ENCODE data around the gene HTATSF1.

Gene HTATSF1

DNA sequence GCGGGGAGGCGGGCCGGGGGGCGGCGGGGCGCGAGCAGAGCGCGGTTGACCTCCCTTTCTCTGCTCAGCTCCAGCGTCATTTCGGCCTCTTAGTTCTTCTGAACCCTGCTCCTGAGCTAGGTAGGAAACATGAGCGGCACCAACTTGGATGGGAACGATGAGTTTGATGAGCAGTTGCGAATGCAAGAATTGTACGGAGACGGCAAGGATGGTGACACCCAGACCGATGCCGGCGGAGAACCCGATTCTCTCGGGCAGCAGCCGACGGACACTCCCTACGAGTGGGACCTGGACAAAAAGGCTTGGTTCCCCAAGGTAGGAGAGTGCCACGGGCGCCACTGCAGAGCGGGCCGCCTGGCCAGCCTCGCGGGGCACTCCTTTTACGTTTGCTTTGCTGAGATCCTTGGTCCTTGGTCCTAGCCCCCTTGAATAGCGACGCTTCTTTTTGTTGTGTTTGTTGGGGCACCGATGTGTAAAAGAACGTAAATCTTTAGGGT, at the start of gene HTATSF1:
Gene HTATSF1 (plus strand): TSS at position 37 of the 497 bp plus-strand sequence. CDS start 93 bp downstream, at position 130.
- peak within 1 kb of the TSS; percentile 94 for H3K4me3 ChIP-seq (ENCODE audit: low read length)
- H3K9ac ChIP-seq (ENCODE audit: low read length) = peak within 1 kb of the TSS; percentile 90
- H3K4me1 ChIP-seq (ENCODE audit: control insufficient read depth, insufficient read depth, low read length) = no peaks in the 10 kb centered on the region
- DNase-seq (ENCODE audit: low read depth) = no peak
- H3K9me3 ChIP-seq (ENCODE audit: control insufficient read depth, low read length) = no peaks in the 10 kb centered on the region
- peaks cover 8% of the 10 kb centered on the region for H3K27me3 ChIP-seq (replicated peaks; ENCODE audit: control insufficient read depth, insufficient read depth, low read length)
- peaks cover 25% of the 10 kb centered on the region for H3K36me3 ChIP-seq (ENCODE audit: control insufficient read depth, insufficient read depth, low read length, severe bottlenecking)

DNA sequence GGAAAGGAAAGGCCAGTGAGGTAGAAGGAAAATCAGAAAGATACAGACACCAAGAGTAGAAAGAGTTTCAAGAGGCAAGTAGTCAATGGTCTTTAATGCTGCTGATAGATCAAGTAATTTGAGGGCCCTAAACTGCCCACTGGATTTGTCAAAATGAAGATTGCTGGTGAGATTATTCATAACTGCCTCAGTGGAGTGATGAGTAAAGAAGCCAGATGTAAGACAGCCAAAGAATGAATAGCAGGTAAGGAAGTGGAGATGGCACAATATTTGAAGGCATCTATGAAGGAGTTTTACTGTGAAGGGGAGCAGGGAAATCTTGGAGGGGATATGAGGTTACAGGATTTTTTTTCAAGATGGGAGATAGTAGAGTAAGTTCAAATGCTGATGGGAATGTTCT, 49.4 kb upstream of the HTATSF1 start:
- Histone ChIP-seq H3K9me3 (ENCODE audit: control insufficient read depth, low read length) (peaks cover 4% of the 10 kb centered on the region), H3K27me3 (replicated peaks; ENCODE audit: control insufficient read depth, insufficient read depth, low read length) (peaks cover 4% of the 10 kb centered on the region), H3K4me1 (ENCODE audit: control insufficient read depth, insufficient read depth, low read length) (peaks cover 11% of the 10 kb centered on the region), H3K4me3 (ENCODE audit: low read length) (no peak overlapping the region), H3K36me3 (ENCODE audit: control insufficient read depth, insufficient read depth, low read length, severe bottlenecking) (no peaks in the 10 kb centered on the region), H3K9ac (ENCODE audit: low read length) (no peak overlapping the region)
- no peak for DNase-seq (ENCODE audit: low read depth)

- no peak overlapping the region for H3K9ac ChIP-seq (ENCODE audit: low read length)
- H3K9me3 ChIP-seq (ENCODE audit: control insufficient read depth, low read length) = peaks cover 4% of the 10 kb centered on the region
- H3K27me3 ChIP-seq (replicated peaks; ENCODE audit: control insufficient read depth, insufficient read depth, low read length) = peaks cover 4% of the 10 kb centered on the region
- peaks cover 11% of the 10 kb centered on the region for H3K4me1 ChIP-seq (ENCODE audit: control insufficient read depth, insufficient read depth, low read length)
- no peaks in the 10 kb centered on the region for H3K36me3 ChIP-seq (ENCODE audit: control insufficient read depth, insufficient read depth, low read length, severe bottlenecking)
- DNase-seq (ENCODE audit: low read depth) = no peak
- H3K4me3 ChIP-seq (ENCODE audit: low read length) = no peak overlapping the region
These were observed 47.2 kb upstream of the HTATSF1 start for GRCh38 chrX:136450050-136450830.

- Histone ChIP-seq H3K4me3 (ENCODE audit: low read length) (no peak overlapping the region), H3K9me3 (ENCODE audit: control insufficient read depth, low read length) (peaks cover 4% of the 10 kb centered on the region), H3K27me3 (replicated peaks; ENCODE audit: control insufficient read depth, insufficient read depth, low read length) (peaks cover 1% of the 10 kb centered on the region), H3K9ac (ENCODE audit: low read length) (no peak overlapping the region), H3K4me1 (ENCODE audit: control insufficient read depth, insufficient read depth, low read length) (peaks cover 20% of the 10 kb centered on the region), H3K36me3 (ENCODE audit: control insufficient read depth, insufficient read depth, low read length, severe bottlenecking) (no peaks in the 10 kb centered on the region)
- DNase-seq (ENCODE audit: low read depth) = no peak
These were observed 44.8 kb upstream of the HTATSF1 start for GRCh38 chrX:136452614-136453013.

- Histone ChIP-seq H3K36me3 (ENCODE audit: control insufficient read depth, insufficient read depth, low read length, severe bottlenecking) (no peaks in the 10 kb centered on the region), H3K9ac (ENCODE audit: low read length) (no peak overlapping the region), H3K27me3 (replicated peaks; ENCODE audit: control insufficient read depth, insufficient read depth, low read length) (no peaks in the 10 kb centered on the region), H3K4me1 (ENCODE audit: control insufficient read depth, insufficient read depth, low read length) (peaks cover 25% of the 10 kb centered on the region), H3K4me3 (ENCODE audit: low read length) (no peak overlapping the region), H3K9me3 (ENCODE audit: control insufficient read depth, low read length) (peaks cover under 1% of the 10 kb centered on the region)
- no peak for DNase-seq (ENCODE audit: low read depth)
These were observed 44.3 kb upstream of the HTATSF1 start for GRCh38 chrX:136453114-136453513.

DNA sequence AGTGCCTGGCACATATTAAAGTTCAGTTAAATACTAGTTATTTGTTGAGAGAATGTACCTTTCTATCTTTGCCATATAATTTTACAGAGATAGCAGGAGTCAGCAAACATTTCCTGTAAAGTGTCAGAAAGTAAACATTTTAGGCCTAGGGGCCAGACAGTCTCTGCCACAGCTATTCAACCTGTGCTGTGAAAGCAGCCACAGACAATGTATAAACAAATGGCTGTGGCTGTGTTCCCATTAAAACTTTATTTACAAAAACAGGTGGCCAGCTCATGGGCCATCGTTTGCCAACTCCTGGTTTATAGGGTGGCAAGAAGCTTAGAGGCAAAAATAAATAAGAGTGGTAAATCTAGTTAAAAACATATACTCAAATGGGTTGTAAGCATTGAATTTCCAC, 43.6 kb upstream of the HTATSF1 start:
- no peak overlapping the region for H3K4me3 ChIP-seq (ENCODE audit: low read length)
- no peaks in the 10 kb centered on the region for H3K27me3 ChIP-seq (replicated peaks; ENCODE audit: control insufficient read depth, insufficient read depth, low read length)
- no peak for DNase-seq (ENCODE audit: low read depth)
- H3K9ac ChIP-seq (ENCODE audit: low read length) = no peak overlapping the region
- H3K9me3 ChIP-seq (ENCODE audit: control insufficient read depth, low read length) = no peaks in the 10 kb centered on the region
- peaks cover 29% of the 10 kb centered on the region for H3K4me1 ChIP-seq (ENCODE audit: control insufficient read depth, insufficient read depth, low read length)
- H3K36me3 ChIP-seq (ENCODE audit: control insufficient read depth, insufficient read depth, low read length, severe bottlenecking) = no peaks in the 10 kb centered on the region

DNA sequence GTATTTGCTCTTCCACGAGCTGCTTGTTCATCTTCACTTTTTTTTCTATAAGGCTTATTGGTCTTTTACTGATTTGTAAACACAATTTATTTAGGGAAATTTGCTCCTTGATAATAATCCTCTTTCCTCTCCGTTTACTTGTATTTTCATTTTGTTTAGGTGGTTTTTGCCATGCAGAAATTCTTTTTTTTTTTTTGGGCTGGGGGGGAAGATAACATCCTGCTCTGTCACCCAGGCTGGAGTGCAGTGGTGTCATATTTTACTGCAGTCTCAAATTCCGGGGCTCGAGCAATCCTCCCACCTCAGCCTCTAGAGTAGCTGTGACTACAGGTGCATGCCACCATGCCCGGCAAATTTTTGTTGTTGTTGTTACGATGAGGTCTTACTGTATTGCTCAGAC, 41.3 kb upstream of the HTATSF1 start:
- Histone ChIP-seq H3K9me3 (ENCODE audit: control insufficient read depth, low read length) (no peaks in the 10 kb centered on the region), H3K4me3 (ENCODE audit: low read length) (no peak overlapping the region), H3K27me3 (replicated peaks; ENCODE audit: control insufficient read depth, insufficient read depth, low read length) (no peaks in the 10 kb centered on the region), H3K36me3 (ENCODE audit: control insufficient read depth, insufficient read depth, low read length, severe bottlenecking) (no peaks in the 10 kb centered on the region), H3K9ac (ENCODE audit: low read length) (no peak overlapping the region), H3K4me1 (ENCODE audit: control insufficient read depth, insufficient read depth, low read length) (peaks cover 25% of the 10 kb centered on the region)
- DNase-seq (ENCODE audit: low read depth) = no peak

DNA sequence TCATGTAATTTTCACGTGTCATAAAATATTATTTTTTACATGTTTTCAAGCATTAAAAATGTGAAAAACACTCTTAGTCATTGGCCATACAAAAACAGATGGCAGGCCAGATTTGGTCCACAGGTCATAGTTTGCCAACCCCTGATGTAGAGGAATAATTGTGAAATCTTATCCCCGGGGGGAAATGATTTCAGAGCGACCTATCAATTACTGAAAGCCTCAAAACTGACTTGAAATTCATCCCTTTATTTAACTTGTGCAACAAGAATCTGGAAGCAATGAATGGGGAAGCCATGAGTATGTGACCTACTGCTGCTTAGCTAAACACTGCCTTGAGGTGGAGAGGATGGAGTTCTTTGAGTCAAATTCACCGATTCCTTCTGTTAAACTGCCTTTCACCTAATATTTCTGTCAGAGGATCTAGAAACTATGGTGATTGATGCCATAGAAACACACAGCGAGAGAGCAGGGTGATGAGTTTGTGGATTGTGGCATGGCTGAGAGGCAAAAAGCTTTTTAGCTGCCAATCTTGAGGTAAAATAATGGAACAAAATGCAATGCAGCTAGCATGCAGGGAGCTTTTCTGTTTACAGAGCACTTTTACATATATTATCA, 40.0 kb upstream of the HTATSF1 start:
- Histone ChIP-seq H3K4me1 (ENCODE audit: control insufficient read depth, insufficient read depth, low read length) (peaks cover 19% of the 10 kb centered on the region), H3K9ac (ENCODE audit: low read length) (no peak overlapping the region), H3K27me3 (replicated peaks; ENCODE audit: control insufficient read depth, insufficient read depth, low read length) (no peaks in the 10 kb centered on the region), H3K36me3 (ENCODE audit: control insufficient read depth, insufficient read depth, low read length, severe bottlenecking) (no peaks in the 10 kb centered on the region), H3K4me3 (ENCODE audit: low read length) (peak overlapping the region; percentile 22), H3K9me3 (ENCODE audit: control insufficient read depth, low read length) (no peaks in the 10 kb centered on the region)
- no peak for DNase-seq (ENCODE audit: low read depth)

- Histone ChIP-seq H3K27me3 (replicated peaks; ENCODE audit: control insufficient read depth, insufficient read depth, low read length) (peaks cover 8% of the 10 kb centered on the region), H3K36me3 (ENCODE audit: control insufficient read depth, insufficient read depth, low read length, severe bottlenecking) (no peaks in the 10 kb centered on the region), H3K4me3 (ENCODE audit: low read length) (no peak overlapping the region), H3K4me1 (ENCODE audit: control insufficient read depth, insufficient read depth, low read length) (no peaks in the 10 kb centered on the region), H3K9ac (ENCODE audit: low read length) (no peak overlapping the region), H3K9me3 (ENCODE audit: control insufficient read depth, low read length) (no peaks in the 10 kb centered on the region)
- no peak for DNase-seq (ENCODE audit: low read depth)
These were observed 32.8 kb upstream of the HTATSF1 start for GRCh38 chrX:136464589-136464988.

GRCh38 chrX:136467303-136467702, 30.1 kb upstream of the HTATSF1 start:
- H3K9me3 ChIP-seq (ENCODE audit: control insufficient read depth, low read length) = no peaks in the 10 kb centered on the region
- H3K27me3 ChIP-seq (replicated peaks; ENCODE audit: control insufficient read depth, insufficient read depth, low read length) = peaks cover 13% of the 10 kb centered on the region
- H3K36me3 ChIP-seq (ENCODE audit: control insufficient read depth, insufficient read depth, low read length, severe bottlenecking) = no peaks in the 10 kb centered on the region
- H3K4me1 ChIP-seq (ENCODE audit: control insufficient read depth, insufficient read depth, low read length) = no peaks in the 10 kb centered on the region
- H3K4me3 ChIP-seq (ENCODE audit: low read length) = no peak overlapping the region
- H3K9ac ChIP-seq (ENCODE audit: low read length) = no peak overlapping the region
- no peak for DNase-seq (ENCODE audit: low read depth)

- H3K36me3 ChIP-seq (ENCODE audit: control insufficient read depth, insufficient read depth, low read length, severe bottlenecking) = no peaks in the 10 kb centered on the region
- no peaks in the 10 kb centered on the region for H3K9me3 ChIP-seq (ENCODE audit: control insufficient read depth, low read length)
- no peaks in the 10 kb centered on the region for H3K4me1 ChIP-seq (ENCODE audit: control insufficient read depth, insufficient read depth, low read length)
- no peak for DNase-seq (ENCODE audit: low read depth)
- H3K27me3 ChIP-seq (replicated peaks; ENCODE audit: control insufficient read depth, insufficient read depth, low read length) = peaks cover 14% of the 10 kb centered on the region
- H3K9ac ChIP-seq (ENCODE audit: low read length) = no peak overlapping the region
- no peak overlapping the region for H3K4me3 ChIP-seq (ENCODE audit: low read length)
These were observed 28.8 kb upstream of the HTATSF1 start for GRCh38 chrX:136468391-136469103.

Data from adipocyte (in vitro differentiated cells).